Stimulated activated CD8-positive, alpha-beta memory T cell treated with anti-CD3 and anti-CD28 coated beads, Interleukin-15, amount 100 ng/mL, for 24 hours (primary cell): ENCODE results near the gene MAT2B.

Experiments used
- DNase-seq: peaks from one replicate; pipeline ENCODE4 v3.0.0-alpha.2; 2020; ENCODE audit warnings: low read depth

Gene MAT2B

DNA sequence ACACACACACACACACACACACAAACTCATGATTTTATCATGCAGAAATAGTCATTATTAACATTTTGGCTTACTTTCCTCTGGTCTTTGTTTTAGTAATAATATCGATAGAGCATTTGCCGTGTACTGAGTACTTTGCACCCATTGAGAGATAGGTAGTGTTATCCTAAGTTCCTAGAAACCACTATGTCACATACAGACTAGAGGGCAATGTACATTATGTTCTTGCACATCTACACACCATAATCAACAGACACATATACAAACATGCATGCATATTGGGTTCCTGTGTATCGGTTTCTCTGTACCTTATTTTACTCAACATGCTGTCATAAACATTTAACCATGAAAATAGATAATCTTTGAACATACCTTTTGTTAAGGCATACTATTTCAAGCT, 45.7 kb downstream of the MAT2B start:
- DNase-seq = no peak

DNA sequence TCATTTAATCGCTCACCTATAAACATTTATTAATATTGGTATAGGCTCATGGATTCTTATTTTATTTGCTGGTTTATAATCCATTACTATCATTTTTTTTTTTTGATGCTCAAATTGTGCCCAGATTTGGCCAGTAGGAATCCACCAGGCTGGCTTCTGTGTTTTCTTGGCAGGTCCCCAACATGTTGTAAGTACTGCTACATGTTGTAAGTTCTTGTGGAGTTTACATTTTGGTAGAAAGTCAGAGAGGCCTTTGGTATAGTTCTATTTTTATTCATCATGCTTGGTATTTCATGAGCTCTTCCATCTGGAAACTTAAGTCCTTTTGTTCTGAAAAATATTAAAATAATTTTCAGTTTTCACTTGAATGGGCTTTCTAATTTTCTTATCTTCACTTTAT, 47.1 kb downstream of the MAT2B start:
- DNase-seq = no peak

DNA sequence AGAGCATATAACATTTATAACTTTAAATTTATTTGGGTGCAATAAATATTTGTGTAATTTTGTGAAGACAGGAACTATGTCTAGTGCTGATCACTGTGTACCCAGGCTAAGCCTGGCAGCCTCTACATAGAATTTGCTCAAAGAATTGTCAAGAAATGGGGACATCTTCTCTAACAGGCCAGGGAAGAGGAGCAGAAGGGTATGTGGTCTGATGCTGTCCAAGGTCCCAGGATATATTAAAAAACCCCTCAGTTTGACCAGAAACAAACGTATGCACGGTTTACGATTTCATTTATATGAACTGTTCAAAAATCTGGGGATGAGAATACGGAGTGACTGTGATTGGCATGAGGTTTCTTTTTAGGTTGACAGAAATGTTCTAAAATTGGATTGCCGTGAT, 55.9 kb downstream of the MAT2B start:
- DNase-seq = no peak

DNA sequence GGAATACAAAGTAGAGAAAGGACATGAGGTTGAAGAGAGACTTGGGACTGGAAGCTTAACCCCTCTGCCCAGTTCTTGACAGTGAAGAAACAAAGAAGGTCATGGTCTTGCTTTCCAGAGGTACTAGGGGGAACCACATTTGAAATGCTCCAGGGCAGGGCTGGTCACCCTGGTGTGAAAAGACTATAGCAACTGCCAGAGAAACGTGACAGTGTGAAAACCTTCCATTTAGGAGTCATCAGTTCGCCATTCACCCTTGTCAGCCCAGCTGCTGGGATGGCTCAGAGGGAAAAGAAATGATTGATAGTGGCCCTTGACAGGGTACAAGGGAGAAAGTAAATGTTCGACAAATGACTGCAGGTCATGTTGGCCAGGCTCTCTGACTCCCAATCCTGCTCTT, 56.7 kb downstream of the MAT2B start:
- DNase-seq = no peak

DNA sequence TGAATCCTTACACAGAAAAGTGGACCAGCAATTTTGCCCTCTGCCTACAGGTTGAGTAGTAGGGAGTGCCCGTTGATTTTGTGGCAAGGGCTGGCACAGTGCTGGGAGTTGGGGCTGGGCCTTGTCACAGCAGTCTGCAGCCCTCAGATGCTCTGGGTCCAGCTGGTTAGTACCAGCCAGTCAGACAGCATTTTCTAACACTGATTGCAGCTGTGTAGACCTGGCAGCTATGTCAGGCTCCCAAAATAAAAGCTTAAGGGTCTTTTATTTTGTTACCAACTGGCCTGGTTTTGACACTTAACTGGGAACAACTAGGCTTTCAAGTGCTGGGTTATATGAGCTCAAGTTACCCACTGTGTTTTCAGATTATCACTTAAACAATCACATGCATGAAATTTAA, 57.7 kb downstream of the MAT2B start:
- DNase-seq = no peak

DNA sequence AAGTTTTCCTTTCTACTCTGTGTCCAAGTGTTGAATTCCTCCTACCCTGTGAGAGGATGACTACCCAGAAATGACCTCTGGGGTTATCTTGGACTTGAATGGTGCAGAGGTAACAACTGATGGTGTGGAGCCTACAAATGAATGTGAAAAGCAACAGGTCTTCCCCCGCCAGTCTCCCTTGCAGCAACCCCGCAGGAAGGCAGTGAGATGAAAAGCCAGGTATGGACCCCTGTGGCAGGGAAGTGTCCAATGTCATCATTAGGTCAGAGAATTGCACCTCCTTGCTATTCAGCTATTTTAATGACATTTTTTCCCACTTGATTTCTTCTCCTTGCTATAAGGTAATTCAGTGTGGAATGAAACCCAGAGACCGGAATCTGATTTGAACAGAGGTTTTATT, 58.5 kb downstream of the MAT2B start:
- DNase-seq = no peak

DNA sequence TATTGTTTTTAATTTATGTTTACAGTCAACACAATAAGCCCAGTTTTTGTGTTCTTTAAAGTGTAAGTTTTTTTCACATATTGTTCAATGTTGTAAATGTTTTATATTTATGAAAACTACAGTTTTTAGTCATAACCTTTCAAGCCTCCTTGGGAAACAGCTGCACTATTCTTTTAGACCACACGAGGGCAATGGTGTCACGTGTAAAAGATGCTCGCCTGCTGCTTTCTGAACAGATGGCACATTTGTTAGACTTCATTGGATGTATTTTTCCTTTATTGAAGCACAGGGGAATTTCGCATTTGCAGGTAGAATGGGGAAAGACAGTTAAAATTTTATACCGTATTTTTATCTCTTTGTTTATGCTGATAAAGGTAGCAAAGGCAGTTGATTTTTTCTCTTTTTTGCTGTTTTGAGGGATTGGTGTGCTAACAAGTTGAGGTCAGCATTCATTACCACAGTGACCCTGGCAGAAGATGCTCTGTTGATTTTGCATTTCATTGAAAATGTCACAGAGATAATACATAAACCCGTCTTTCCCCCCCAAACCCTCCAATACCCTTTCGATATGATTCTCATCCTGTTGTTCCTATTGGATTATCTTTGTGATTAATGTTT, 59.0 kb downstream of the MAT2B start:
- DNase-seq = peak; percentile 25

DNA sequence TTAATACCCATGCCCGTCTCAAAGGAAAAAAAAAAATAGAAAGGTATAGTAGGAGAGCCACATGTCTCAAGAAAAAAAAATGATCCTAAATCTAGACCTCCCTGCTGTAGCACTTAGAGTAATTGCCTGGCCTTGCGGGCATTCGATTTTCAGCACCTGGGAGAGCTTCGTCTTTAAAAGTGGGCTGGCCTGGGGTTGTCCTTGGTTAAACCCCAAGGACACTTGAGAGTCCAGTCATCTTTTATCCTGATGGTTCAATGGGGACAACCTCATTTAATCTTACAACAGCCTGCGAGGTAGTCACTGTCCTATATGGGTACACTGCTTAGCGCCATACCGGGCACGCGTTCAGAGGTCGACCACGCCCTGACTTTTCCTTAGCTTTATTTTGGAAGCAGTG, 60.1 kb downstream of the MAT2B start:
- DNase-seq = no peak

DNA sequence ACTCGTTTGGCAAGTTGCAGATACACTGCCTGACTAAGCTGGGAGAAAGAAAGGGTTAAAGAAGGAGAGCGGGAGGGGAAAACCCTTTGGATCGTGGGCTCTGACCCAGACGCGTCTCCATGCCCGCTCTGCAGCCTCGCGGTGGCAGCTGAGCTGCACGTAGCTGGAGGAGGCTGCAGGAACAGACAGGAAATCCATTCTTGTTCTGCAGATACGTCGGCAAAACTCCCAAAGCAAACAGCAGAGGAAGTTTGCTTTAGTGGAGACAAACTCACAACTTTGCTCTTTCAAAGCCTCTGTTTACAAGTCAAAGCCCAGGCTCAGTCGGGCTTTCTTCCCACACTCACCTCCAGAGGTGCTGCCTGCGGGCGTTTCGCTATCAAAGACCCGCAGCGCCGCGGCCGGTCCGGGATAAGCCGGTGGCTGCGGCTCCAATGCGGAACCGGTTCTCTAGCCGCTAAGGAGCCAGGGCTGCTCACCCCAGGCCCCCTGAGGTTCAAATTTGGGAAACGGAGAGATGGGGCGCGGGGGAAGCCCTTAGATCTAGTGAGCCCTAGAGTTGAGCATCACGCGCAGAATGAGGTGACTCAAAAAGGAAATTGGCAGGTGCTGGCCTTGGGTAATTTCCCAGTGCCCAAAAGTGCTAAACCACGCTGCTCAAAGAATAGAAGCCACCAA, 60.7 kb downstream of the MAT2B start:
- no peak for DNase-seq

DNA sequence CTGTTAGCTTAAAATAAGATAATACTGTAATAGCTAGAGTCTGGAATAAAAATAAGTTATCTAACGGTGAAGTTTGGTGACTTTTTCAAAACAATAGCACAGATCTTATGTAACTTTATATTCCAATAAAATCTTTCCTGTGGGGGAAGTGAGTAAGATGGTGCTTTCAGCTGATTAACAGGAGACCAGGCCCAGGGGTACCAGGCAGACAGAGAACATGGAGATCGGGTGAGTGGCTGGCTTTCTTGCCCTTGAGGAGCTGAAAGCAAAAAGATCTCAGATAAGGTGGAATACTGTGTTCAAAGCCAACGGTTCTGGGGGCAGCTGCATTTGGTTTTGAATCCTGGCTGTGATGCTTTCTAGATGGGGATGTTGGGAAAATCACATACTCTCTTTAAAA, 61.3 kb downstream of the MAT2B start:
- no peak for DNase-seq

DNA sequence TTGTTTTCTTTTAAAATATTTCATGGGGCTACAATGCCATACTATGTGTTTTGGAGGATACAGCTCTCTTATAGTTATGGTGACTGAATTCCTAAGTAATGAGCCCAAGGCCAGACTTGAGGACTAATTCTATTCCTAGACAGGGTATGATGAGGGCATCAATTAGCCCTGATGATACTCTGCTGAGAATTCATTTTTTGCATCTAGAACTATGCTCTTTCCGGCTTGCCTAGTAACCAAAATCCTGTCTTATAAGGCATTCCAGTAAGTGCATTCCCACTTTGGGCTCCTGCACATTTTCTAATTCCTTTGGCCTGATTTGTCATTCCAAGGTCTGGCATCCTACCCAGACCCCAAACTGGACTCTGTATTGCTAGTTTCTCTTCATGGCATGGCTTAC, 62.4 kb downstream of the MAT2B start:
- no peak for DNase-seq
